ENCODE data around the gene MYL12A. TPM values are rescaled to one million over a fixed set of nuclear protein-coding genes. Genes with fewer than 3 reads are reported as not detected.

The MYL12A gene
- polyA plus RNA-seq, 3 donors = 469 to 1,360 (median 1,139) TPM

GRCh38 chr18:3216987-3217386 is 30.6 kb upstream of the MYL12A start:
- no peak overlapping the region for H3K4me3 Mint-ChIP-seq
- peaks cover 6% of the 10 kb centered on the region for H3K4me1 Mint-ChIP-seq
- Histone ChIP-seq H3K27ac (ENCODE audit: low read depth in 1 of 2, low read length in 2 of 2) (no peak overlapping the region), H4K20me1 (ENCODE audit: insufficient read depth, low read length) (no peaks in the 10 kb centered on the region), H2AFZ (ENCODE audit: insufficient read depth, low read depth, low read length, poor library complexity, severe bottlenecking) (no peak overlapping the region), H3K4me3 (replicated peaks in 1 of 3; ENCODE audit: low read depth in 2 of 3, low read length in 3 of 3) (no peak overlapping the region), H3K4me1 (ENCODE audit: control insufficient read depth in 1 of 2, insufficient read depth in 2 of 2, low read length in 2 of 2) (no peaks in the 10 kb centered on the region), H3K36me3 (replicated peaks in 1 of 2; ENCODE audit: control insufficient read depth in 1 of 2, insufficient read depth in 2 of 2, low read length in 2 of 2) (no peaks in the 10 kb centered on the region), H3K79me2 (ENCODE audit: insufficient read depth, low read length) (no peaks in the 10 kb centered on the region), H3K9ac (ENCODE audit: insufficient read depth, low read length, poor library complexity, severe bottlenecking) (no peak overlapping the region), H3K9me3 (replicated peaks in 1 of 2; ENCODE audit: control insufficient read depth in 1 of 2, insufficient read depth in 1 of 2, low read length in 2 of 2) (no peaks in the 10 kb centered on the region), H3K4me2 (replicated peaks; ENCODE audit: extremely low read depth, low read length, poor library complexity, severe bottlenecking) (no peak overlapping the region), H3K27me3 (ENCODE audit: control insufficient read depth in 2 of 2, insufficient read depth in 2 of 2, low read length in 2 of 2) (no peaks in the 10 kb centered on the region)
- 100% methylated on average over 4 of the region's 5 CpGs for WGBS (ENCODE audit: insufficient coverage)
- no peaks in the 10 kb centered on the region for H3K27me3 Mint-ChIP-seq (ENCODE audit: low read depth in 3 of 3)
- no peaks in the 10 kb centered on the region for H3K36me3 Mint-ChIP-seq
- no peak for TF ChIP-seq CTCF (IDR thresholded peaks at IDR 0.05)
- no peak overlapping the region for H3K27ac Mint-ChIP-seq
- intact Hi-C loops (cut with micrococcal nuclease) = no loop called here
- DNase-seq = no peak
- peaks cover 0 to 8% (median 2%) of the 10 kb centered on the region in 7 donors for H3K9me3 Mint-ChIP-seq

DNA sequence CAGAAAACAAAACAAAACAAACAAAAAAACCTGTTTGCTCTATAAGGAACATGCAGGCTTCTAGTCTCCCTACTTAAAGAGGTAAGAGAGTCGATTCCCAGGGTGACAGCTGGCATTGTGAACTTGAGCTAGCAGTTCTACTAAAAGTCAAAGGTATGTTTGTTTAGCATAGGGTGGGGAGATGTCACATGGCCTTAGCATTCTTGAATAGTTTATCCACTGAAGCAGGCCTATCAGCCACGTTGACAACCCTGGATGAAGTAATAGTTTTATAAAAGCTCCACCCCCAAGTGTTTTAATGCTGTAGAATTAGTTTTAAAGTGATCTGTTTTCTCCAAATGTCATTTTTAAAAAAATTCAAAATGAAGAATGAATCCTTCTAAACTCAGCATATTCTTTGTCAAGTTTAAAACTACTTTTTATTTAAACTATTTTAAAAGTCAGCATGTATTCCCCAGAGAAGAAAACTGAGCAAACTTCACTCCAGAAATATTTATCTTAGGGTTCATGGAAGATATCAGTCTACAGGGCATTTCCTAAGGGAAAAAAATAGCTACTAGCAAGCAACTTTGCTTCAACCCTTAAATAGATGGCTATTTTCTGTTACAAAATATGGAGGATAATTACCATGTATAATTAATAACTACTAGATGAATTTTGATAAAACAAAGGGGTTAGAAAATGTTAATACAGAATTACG is 29.5 kb upstream of the MYL12A start:
- Histone ChIP-seq H3K27me3 (ENCODE audit: control insufficient read depth in 2 of 2, insufficient read depth in 2 of 2, low read length in 2 of 2) (no peaks in the 10 kb centered on the region), H3K36me3 (replicated peaks in 1 of 2; ENCODE audit: control insufficient read depth in 1 of 2, insufficient read depth in 2 of 2, low read length in 2 of 2) (no peaks in the 10 kb centered on the region), H3K9ac (ENCODE audit: insufficient read depth, low read length, poor library complexity, severe bottlenecking) (no peak overlapping the region), H3K9me3 (replicated peaks in 1 of 2; ENCODE audit: control insufficient read depth in 1 of 2, insufficient read depth in 1 of 2, low read length in 2 of 2) (no peaks in the 10 kb centered on the region), H3K4me2 (replicated peaks; ENCODE audit: extremely low read depth, low read length, poor library complexity, severe bottlenecking) (no peak overlapping the region), H3K4me3 (replicated peaks in 1 of 3; ENCODE audit: low read depth in 2 of 3, low read length in 3 of 3) (no peak overlapping the region), H3K79me2 (ENCODE audit: insufficient read depth, low read length) (no peaks in the 10 kb centered on the region), H2AFZ (ENCODE audit: insufficient read depth, low read depth, low read length, poor library complexity, severe bottlenecking) (no peak overlapping the region), H3K4me1 (ENCODE audit: control insufficient read depth in 1 of 2, insufficient read depth in 2 of 2, low read length in 2 of 2) (no peaks in the 10 kb centered on the region), H4K20me1 (ENCODE audit: insufficient read depth, low read length) (no peaks in the 10 kb centered on the region), H3K27ac (ENCODE audit: low read depth in 1 of 2, low read length in 2 of 2) (no peak overlapping the region)
- 100% methylated on average over 1 of the region's 3 CpGs for WGBS (ENCODE audit: insufficient coverage)
- intact Hi-C loops (cut with micrococcal nuclease) = no loop called here
- Mint-ChIP-seq H3K27ac (no peak overlapping the region), H3K4me3 (no peak overlapping the region), H3K36me3 (no peaks in the 10 kb centered on the region), H3K9me3 (peaks cover 0 to 8% (median 2%) of the 10 kb centered on the region in 7 donors), H3K4me1 (peaks cover 5% of the 10 kb centered on the region), H3K27me3 (ENCODE audit: low read depth in 3 of 3) (no peaks in the 10 kb centered on the region)
- TF ChIP-seq CTCF (IDR thresholded peaks at IDR 0.05) = no peak
- DNase-seq = no peak

Data from CD14-positive monocyte (primary cell).